Measurements from ENCODE around the gene ZNF329. TPM values are rescaled to one million over a fixed set of nuclear protein-coding genes. Genes with fewer than 3 reads are reported as not detected.
A peak's percentile ranks its signal among the peaks of the same experiment; 100 is the strongest.

ZNF329 gene
- polyA plus RNA-seq, 3 donors: 0.56 to 1.2 (median 0.65) TPM

DNA sequence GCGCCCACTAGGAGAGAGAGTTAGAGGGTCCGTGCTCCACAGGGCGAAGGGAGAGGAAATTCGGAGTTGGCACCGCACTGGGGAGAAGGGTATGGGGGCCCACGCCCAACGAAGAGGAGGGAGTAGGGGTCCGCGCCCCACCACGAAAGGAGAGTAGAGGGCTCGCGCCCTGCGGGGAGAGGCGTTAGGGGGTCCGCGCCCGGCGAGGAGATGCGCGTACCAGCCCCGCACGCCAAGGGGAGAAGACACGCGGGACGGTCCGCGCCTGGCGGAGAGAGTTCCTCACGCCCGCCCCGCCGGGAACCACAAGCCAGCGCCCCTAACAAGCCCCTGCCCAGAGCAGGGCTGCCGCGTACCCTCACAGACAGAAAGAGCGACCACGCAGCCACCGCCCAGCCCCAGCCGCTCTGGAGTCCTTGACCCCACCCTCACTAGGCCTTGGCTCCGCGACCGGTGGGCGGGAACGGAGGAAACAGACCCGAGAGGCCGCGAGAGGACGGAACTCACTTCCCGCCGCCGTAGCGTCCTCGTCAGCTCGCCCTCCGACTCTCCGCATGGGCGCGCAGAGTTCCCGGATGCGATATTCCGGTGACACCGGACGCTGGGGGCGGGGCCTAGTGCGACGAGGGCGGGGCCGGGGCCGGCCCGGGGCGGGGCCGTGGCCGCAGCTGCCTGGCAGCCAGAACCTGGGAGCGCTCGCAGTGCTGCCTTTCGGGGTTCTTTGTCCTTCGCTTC, 32.6 kb downstream of the ZNF329 start:
- 9% methylated on average over 75 of the region's 77 CpGs for WGBS (ENCODE audit: insufficient coverage)

DNA sequence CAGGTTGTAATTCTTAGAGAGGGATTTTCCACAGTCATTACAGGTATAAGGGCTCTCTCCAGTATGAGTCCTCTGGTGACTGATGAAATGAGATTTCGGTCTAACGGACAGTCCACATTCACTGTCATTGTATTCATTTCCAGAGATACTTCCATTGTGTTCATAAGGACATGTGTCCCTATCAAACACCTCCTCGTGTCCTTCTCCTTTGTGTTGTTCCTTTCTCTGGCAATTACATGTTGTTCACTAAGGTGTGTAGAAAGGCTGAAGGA, 42.1 kb downstream of the ZNF329 start:
- no peak for TF ChIP-seq CTCF (IDR thresholded peaks at IDR 0.05)
- H4K20me1 ChIP-seq (ENCODE audit: insufficient read depth, low read length): no peaks in the 10 kb centered on the region
- no peak overlapping the region for H2AFZ ChIP-seq (ENCODE audit: insufficient read depth, low read depth, low read length, poor library complexity, severe bottlenecking)
- H3K36me3 ChIP-seq (replicated peaks in 1 of 2; ENCODE audit: control insufficient read depth in 1 of 2, insufficient read depth in 2 of 2, low read length in 2 of 2): no peaks in the 10 kb centered on the region
- H3K9me3 ChIP-seq (replicated peaks in 1 of 2; ENCODE audit: control insufficient read depth in 1 of 2, insufficient read depth in 1 of 2, low read length in 2 of 2): peaks cover 86 to 96% of the 10 kb centered on the region in 2 donors
- no peak overlapping the region for H3K27ac ChIP-seq (ENCODE audit: low read depth in 1 of 2, low read length in 2 of 2)
- Mint-ChIP-seq H3K36me3 (no peaks in the 10 kb centered on the region), H3K9me3 (peaks cover 39 to 96% (median 92%) of the 10 kb centered on the region in 7 donors), H3K4me3 (no peak overlapping the region), H3K4me1 (no peaks in the 10 kb centered on the region), H3K27me3 (ENCODE audit: low read depth in 3 of 3) (peaks cover 0 to 1% (median 0%) of the 10 kb centered on the region in 3 donors), H3K27ac (no peak overlapping the region)
- intact Hi-C loops (cut with micrococcal nuclease): no loop called here
- H3K4me3 ChIP-seq (replicated peaks in 1 of 3; ENCODE audit: low read depth in 2 of 3, low read length in 3 of 3): no peak overlapping the region
- H3K4me2 ChIP-seq (replicated peaks; ENCODE audit: extremely low read depth, low read length, poor library complexity, severe bottlenecking): no peak overlapping the region
- H3K4me1 ChIP-seq (ENCODE audit: control insufficient read depth in 1 of 2, insufficient read depth in 2 of 2, low read length in 2 of 2): no peaks in the 10 kb centered on the region
- no peaks in the 10 kb centered on the region for H3K27me3 ChIP-seq (ENCODE audit: control insufficient read depth in 2 of 2, insufficient read depth in 2 of 2, low read length in 2 of 2)
- H3K9ac ChIP-seq (ENCODE audit: insufficient read depth, low read length, poor library complexity, severe bottlenecking): no peak overlapping the region
- no peak for DNase-seq
- 100% methylated on average over 2 of the region's 3 CpGs for WGBS (ENCODE audit: insufficient coverage)
- no peaks in the 10 kb centered on the region for H3K79me2 ChIP-seq (ENCODE audit: insufficient read depth, low read length)

More for the DNA sequence above, 32.6 kb downstream of the ZNF329 start:
- Histone ChIP-seq H3K9ac (ENCODE audit: insufficient read depth, low read length, poor library complexity, severe bottlenecking) (no peak overlapping the region), H3K4me2 (replicated peaks; ENCODE audit: extremely low read depth, low read length, poor library complexity, severe bottlenecking) (no peak overlapping the region), H4K20me1 (ENCODE audit: insufficient read depth, low read length) (no peaks in the 10 kb centered on the region), H3K36me3 (replicated peaks in 1 of 2; ENCODE audit: control insufficient read depth in 1 of 2, insufficient read depth in 2 of 2, low read length in 2 of 2) (no peaks in the 10 kb centered on the region), H3K79me2 (ENCODE audit: insufficient read depth, low read length) (no peaks in the 10 kb centered on the region), H3K27ac (ENCODE audit: low read depth in 1 of 2, low read length in 2 of 2) (no peak overlapping the region), H3K9me3 (replicated peaks in 1 of 2; ENCODE audit: control insufficient read depth in 1 of 2, insufficient read depth in 1 of 2, low read length in 2 of 2) (peaks cover 80 to 97% of the 10 kb centered on the region in 2 donors), H3K4me1 (ENCODE audit: control insufficient read depth in 1 of 2, insufficient read depth in 2 of 2, low read length in 2 of 2) (no peaks in the 10 kb centered on the region), H3K4me3 (replicated peaks in 1 of 3; ENCODE audit: low read depth in 2 of 3, low read length in 3 of 3) (peak overlapping the region in 1 of 3 experiments; percentile 41), H3K27me3 (ENCODE audit: control insufficient read depth in 2 of 2, insufficient read depth in 2 of 2, low read length in 2 of 2) (no peaks in the 10 kb centered on the region), H2AFZ (ENCODE audit: insufficient read depth, low read depth, low read length, poor library complexity, severe bottlenecking) (no peak overlapping the region)
- Mint-ChIP-seq H3K36me3 (no peaks in the 10 kb centered on the region), H3K4me3 (no peak overlapping the region), H3K4me1 (no peaks in the 10 kb centered on the region), H3K9me3 (peaks cover 55 to 93% (median 89%) of the 10 kb centered on the region in 7 donors), H3K27ac (no peak overlapping the region), H3K27me3 (ENCODE audit: low read depth in 3 of 3) (peaks cover 1 to 7% (median 5%) of the 10 kb centered on the region in 3 donors)
- no peak for DNase-seq
- no peak for TF ChIP-seq CTCF (IDR thresholded peaks at IDR 0.05)
- intact Hi-C loops (cut with micrococcal nuclease): no loop called here
